Neuron (in vitro differentiated cells): ENCODE results near the gene TNFRSF9.
"Not testable (repeated sequence)": the region's sequence is repeated elsewhere in the genome, so short reads cannot be mapped to it uniquely, and the experiment has no call there.

Experiments used
- H2AFZ ChIP-seq: one replicate; pipeline ENCODE4 v1.6.1; 2013; ENCODE audit warnings: low read depth, mild to moderate bottlenecking, inconsistent platforms, low read length, moderate library complexity
- H3K27me3 ChIP-seq: one replicate; pipeline ENCODE4 v1.6.1; 2013; ENCODE audit warnings: low read length; ENCODE audit not compliant: insufficient read depth
- H3K36me3 ChIP-seq: one replicate; pipeline ENCODE4 v1.6.1; 2013; ENCODE audit warnings: low read length; ENCODE audit not compliant: insufficient read depth
- H3K4me1 ChIP-seq: one replicate; pipeline ENCODE4 v1.6.1; 2013; ENCODE audit warnings: low read length; ENCODE audit not compliant: insufficient read depth
- H3K4me3 ChIP-seq: 2 replicates; pipeline ENCODE4 v1.5.1; 2013; ENCODE audit warnings: mild to moderate bottlenecking, low read length, moderate library complexity
- H3K9me3 ChIP-seq: one replicate; pipeline ENCODE4 v1.6.1; 2013; ENCODE audit warnings: low read length

Gene TNFRSF9

DNA sequence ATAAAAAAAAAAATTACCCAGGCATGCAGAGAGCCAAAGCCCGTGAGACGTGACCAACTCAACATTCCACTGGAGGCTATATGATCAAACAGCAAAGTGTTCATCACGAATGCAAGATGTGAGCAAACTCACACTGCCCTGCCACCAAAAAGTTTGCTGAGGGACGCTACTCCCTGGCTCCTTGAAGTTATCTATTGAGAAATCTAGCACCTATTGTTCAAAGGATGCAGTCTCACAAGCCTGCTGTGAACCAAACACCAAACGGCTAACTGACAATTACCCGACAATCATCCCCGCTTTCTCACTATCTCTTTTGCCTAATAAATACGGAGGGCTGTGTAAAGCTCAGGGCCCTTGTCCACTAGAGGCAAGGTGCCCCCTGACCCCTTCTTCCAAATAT, 13.6 kb downstream of the TNFRSF9 start:
- not testable (repeated sequence) for H3K4me3 ChIP-seq, H3K36me3 ChIP-seq, H3K27me3 ChIP-seq, H3K9me3 ChIP-seq, H2AFZ ChIP-seq, H3K4me1 ChIP-seq

DNA sequence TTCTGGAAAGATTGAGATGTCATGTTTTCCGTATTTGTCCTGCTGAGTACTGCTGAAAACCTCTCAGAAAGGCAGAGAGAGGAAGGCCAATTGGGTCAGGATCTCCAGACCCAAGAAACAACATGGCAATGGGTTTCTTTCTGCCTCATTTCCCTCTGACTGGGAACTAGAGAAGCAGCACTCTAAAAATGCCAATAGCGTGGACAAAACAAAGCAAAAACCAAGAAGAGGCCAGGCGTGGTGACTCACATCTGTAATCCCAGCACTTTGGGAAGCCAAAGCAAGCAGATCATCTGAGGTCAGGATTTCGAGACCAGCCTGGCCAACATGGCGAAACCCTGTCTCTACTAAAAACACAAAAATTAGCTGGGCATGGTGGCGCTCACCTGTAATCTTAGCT, 18.3 kb downstream of the TNFRSF9 start:
- Histone ChIP-seq H2AFZ (no peak overlapping the region), H3K4me3 (no peak overlapping the region), H3K27me3 (no peaks in the 10 kb centered on the region), H3K4me1 (no peaks in the 10 kb centered on the region), H3K9me3 (no peaks in the 10 kb centered on the region), H3K36me3 (no peaks in the 10 kb centered on the region)

DNA sequence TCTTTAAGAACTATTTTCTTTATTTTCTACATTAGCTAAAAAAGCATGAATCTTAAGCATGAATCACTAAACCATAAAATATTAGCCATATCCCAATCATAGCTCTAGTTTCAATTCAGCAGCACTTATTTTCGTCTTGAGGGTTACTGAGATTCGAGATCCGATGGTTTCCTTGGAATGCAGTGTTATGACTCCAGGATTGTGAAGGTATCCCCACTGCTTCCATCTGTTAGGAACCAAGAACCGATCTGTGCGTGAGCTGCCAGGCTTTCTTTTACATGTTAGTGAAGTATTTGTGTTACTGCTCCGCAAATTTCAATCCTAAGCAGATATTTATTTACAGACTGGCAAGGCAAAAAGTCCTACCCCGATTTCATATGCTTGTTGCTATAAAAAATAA, 18.8 kb downstream of the TNFRSF9 start:
- Histone ChIP-seq H3K4me1 (no peaks in the 10 kb centered on the region), H3K9me3 (no peaks in the 10 kb centered on the region), H3K36me3 (no peaks in the 10 kb centered on the region), H3K4me3 (no peak overlapping the region), H2AFZ (no peak overlapping the region), H3K27me3 (no peaks in the 10 kb centered on the region)

DNA sequence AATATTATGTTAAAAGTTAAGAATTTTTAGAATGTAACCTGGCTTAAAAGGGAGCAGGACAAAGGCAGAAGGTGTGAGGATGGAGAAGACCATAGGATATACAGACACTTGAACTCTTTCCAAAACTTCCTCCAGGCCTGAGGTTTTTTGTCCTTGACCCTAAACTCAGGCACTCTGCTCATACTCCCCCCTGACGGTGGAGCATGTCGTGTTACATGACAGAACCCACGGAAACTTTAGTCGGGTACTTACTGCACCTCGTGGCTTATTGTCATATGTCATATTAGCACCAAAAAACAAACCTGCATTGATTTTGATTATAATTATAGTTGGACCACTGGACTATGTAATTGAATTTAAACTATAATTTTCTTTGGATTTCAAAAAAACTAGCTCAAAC, 20.8 kb downstream of the TNFRSF9 start:
- Histone ChIP-seq H3K4me1 (no peaks in the 10 kb centered on the region), H2AFZ (no peak overlapping the region), H3K9me3 (no peaks in the 10 kb centered on the region), H3K27me3 (no peaks in the 10 kb centered on the region), H3K4me3 (no peak overlapping the region), H3K36me3 (no peaks in the 10 kb centered on the region)

- H3K9me3 ChIP-seq, H3K4me1 ChIP-seq: not testable (repeated sequence)
Measured at GRCh38 chr1:7917971-7918370, 22.7 kb downstream of the TNFRSF9 start.

GRCh38 chr1:7916501-7916830, 24.2 kb downstream of the TNFRSF9 start:
- Histone ChIP-seq H3K4me3 (no peak overlapping the region), H3K27me3 (no peaks in the 10 kb centered on the region), H2AFZ (no peak overlapping the region), H3K4me1 (no peaks in the 10 kb centered on the region), H3K36me3 (no peaks in the 10 kb centered on the region), H3K9me3 (no peaks in the 10 kb centered on the region)

More at GRCh38 chr1:7917971-7918370, 22.7 kb downstream of the TNFRSF9 start:
- not testable (repeated sequence) for H3K4me3 ChIP-seq, H3K27me3 ChIP-seq, H3K36me3 ChIP-seq, H2AFZ ChIP-seq

GRCh38 chr1:7915826-7916500, 24.7 kb downstream of the TNFRSF9 start:
- H3K9me3 ChIP-seq = no peaks in the 10 kb centered on the region

DNA sequence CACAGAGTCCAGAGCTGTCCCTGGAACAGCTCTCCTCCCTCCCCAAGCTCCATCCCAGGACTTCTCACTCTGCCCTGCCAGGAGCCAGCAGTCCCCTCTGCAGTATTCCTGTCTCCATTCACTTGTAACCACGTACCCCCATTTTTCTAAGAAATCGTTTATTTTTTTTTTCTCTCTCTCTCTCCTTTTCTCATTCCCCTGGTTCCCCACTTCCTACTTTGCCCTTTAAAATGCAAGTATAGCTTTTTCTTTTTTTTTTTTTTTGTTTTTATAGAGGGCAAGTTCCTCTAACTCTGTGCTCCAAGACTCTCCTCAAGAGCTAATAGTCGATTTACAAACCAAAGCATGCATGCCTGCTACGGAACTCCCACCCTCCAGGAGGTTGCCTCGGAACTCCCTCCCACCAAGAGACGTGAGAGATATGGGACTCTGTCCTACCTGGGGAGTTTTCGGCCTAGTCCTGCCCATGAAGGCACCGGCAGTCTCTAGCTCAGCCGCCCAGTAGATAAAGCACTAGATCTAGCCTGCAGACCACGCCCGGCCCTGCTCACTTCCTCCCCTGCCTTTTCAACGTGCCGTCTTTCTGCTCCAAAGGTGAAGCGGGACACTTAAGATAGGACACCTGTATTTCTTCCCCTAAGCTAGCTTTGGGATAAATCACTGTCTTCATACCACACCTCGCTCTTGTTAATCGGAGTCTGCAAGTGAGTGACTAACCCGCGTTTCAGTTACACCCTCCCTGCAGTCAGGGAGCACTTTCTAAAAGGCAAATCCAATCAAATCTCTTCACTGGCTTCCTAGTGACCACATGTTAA, 27.7 kb downstream of the TNFRSF9 start:
- no peaks in the 10 kb centered on the region for H3K4me1 ChIP-seq
- no peak overlapping the region for H3K4me3 ChIP-seq
- H3K36me3 ChIP-seq = no peaks in the 10 kb centered on the region
- no peak overlapping the region for H2AFZ ChIP-seq
- no peaks in the 10 kb centered on the region for H3K27me3 ChIP-seq
- H3K9me3 ChIP-seq = no peaks in the 10 kb centered on the region

More at GRCh38 chr1:7915826-7916500, 24.7 kb downstream of the TNFRSF9 start:
- Histone ChIP-seq H3K36me3 (no peaks in the 10 kb centered on the region), H2AFZ (no peak overlapping the region), H3K4me1 (no peaks in the 10 kb centered on the region), H3K27me3 (no peaks in the 10 kb centered on the region), H3K4me3 (no peak overlapping the region)

GRCh38 chr1:7912145-7912544, 28.5 kb downstream of the TNFRSF9 start:
- H3K4me3 ChIP-seq = no peak overlapping the region
- no peaks in the 10 kb centered on the region for H3K9me3 ChIP-seq
- no peak overlapping the region for H2AFZ ChIP-seq
- H3K36me3 ChIP-seq = no peaks in the 10 kb centered on the region
- H3K4me1 ChIP-seq = no peaks in the 10 kb centered on the region
- H3K27me3 ChIP-seq = no peaks in the 10 kb centered on the region

GRCh38 chr1:7905262-7905661, 35.4 kb downstream of the TNFRSF9 start:
- H3K9me3 ChIP-seq = no peaks in the 10 kb centered on the region
- H3K36me3 ChIP-seq = no peaks in the 10 kb centered on the region

GRCh38 chr1:7902478-7903085, 38.1 kb downstream of the TNFRSF9 start:
- Histone ChIP-seq H3K36me3 (no peaks in the 10 kb centered on the region), H3K9me3 (no peaks in the 10 kb centered on the region), H3K27me3 (no peaks in the 10 kb centered on the region), H3K4me3 (no peak overlapping the region), H3K4me1 (no peaks in the 10 kb centered on the region), H2AFZ (no peak overlapping the region)

More at GRCh38 chr1:7905262-7905661, 35.4 kb downstream of the TNFRSF9 start:
- no peak overlapping the region for H3K4me3 ChIP-seq
- H3K27me3 ChIP-seq = no peaks in the 10 kb centered on the region
- no peaks in the 10 kb centered on the region for H3K4me1 ChIP-seq
- no peak overlapping the region for H2AFZ ChIP-seq

DNA sequence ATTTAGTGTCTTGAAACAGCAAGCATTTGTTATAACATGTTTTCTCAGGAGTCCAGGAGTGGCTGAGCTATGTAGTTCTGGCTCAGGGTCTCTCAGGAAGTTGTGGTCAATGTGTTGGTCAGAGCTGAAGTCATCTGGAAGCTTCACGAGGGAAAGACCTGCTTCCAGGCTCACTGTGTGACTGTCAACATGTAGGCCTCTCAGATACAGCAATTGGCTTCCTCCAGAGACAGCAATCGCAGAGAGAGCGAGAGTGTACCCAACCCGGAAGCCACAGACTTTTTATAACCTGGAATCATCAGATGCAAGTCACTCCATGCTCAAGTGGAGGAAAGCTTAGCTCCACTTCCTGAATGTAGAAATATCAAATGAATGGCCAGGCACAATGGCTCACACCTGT, 40.9 kb downstream of the TNFRSF9 start:
- H3K4me1 ChIP-seq = no peaks in the 10 kb centered on the region
- H3K4me3 ChIP-seq = no peak overlapping the region
- no peaks in the 10 kb centered on the region for H3K27me3 ChIP-seq
- H2AFZ ChIP-seq = no peak overlapping the region
- no peaks in the 10 kb centered on the region for H3K9me3 ChIP-seq
- no peaks in the 10 kb centered on the region for H3K36me3 ChIP-seq

- Histone ChIP-seq H2AFZ (no peak overlapping the region), H3K4me1 (no peaks in the 10 kb centered on the region), H3K27me3 (no peaks in the 10 kb centered on the region), H3K4me3 (no peak overlapping the region), H3K9me3 (no peaks in the 10 kb centered on the region), H3K36me3 (no peaks in the 10 kb centered on the region)
Measured at GRCh38 chr1:7898962-7899361, 41.7 kb downstream of the TNFRSF9 start.
